Testis (tissue), 2 donors: ENCODE data around the gene CD63.

Source experiments
- POLR2A ChIP-seq: fragments of 450-650 bp; IDR thresholded peaks from one replicate; pipeline ENCODE4 v1.6.1; 2017; ENCODE audit warnings: antibody characterized with exemption, mild to moderate bottlenecking, moderate library complexity
- TF ChIP-seq, protein P1 (sequence below), 3 experiments: fragments of 450-650 bp in 2 of 3; fragments of 200-600 bp in 1 of 3; sonication (generic) in 1 of 3; IDR thresholded peaks; one replicate each; pipeline ENCODE4 v1.5.1; 2016 to 2019; ENCODE audit warnings: antibody characterized with exemption in 3 of 3, mild to moderate bottlenecking in 2 of 3, moderate library complexity in 1 of 3

DNA sequence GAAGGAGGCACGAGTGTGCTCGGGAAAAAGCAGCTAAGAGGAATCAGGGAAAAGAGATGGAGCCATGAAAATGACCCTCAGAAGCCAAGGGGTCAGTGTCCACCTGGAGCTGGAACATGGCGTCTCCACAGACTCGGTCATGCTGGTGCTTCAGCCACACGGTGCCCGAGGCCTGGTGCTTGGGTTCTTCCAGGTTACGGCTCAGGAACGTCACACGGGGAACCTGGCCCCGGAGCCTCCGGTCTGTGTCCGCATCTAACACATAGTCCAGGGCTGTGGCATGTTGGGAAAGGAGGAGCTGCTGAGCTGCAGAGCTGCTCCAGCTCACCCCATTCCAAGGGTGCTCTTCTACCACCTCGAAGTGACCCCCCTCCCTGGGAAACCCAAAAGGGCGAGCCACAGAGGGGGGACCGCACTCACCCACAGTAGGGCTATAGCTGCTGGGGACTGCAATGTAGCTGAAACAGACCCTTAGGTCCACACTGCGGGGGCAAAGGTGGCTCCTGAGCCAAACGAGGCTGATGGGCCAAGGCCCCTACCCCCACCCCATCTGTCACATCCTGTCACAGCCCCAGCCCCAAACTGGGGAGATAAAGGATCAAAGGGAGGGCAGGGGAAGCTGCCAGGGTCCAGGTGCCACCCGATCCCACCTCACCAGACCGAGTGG lies 31.9 kb downstream of the CD63 start:
- TF ChIP-seq, protein P1, sequence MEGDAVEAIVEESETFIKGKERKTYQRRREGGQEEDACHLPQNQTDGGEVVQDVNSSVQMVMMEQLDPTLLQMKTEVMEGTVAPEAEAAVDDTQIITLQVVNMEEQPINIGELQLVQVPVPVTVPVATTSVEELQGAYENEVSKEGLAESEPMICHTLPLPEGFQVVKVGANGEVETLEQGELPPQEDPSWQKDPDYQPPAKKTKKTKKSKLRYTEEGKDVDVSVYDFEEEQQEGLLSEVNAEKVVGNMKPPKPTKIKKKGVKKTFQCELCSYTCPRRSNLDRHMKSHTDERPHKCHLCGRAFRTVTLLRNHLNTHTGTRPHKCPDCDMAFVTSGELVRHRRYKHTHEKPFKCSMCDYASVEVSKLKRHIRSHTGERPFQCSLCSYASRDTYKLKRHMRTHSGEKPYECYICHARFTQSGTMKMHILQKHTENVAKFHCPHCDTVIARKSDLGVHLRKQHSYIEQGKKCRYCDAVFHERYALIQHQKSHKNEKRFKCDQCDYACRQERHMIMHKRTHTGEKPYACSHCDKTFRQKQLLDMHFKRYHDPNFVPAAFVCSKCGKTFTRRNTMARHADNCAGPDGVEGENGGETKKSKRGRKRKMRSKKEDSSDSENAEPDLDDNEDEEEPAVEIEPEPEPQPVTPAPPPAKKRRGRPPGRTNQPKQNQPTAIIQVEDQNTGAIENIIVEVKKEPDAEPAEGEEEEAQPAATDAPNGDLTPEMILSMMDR (IDR thresholded peaks at IDR 0.05): no peak
- TF ChIP-seq POLR2A: no peak
